Measurements from ENCODE around the gene NMNAT3.

NMNAT3 gene

DNA sequence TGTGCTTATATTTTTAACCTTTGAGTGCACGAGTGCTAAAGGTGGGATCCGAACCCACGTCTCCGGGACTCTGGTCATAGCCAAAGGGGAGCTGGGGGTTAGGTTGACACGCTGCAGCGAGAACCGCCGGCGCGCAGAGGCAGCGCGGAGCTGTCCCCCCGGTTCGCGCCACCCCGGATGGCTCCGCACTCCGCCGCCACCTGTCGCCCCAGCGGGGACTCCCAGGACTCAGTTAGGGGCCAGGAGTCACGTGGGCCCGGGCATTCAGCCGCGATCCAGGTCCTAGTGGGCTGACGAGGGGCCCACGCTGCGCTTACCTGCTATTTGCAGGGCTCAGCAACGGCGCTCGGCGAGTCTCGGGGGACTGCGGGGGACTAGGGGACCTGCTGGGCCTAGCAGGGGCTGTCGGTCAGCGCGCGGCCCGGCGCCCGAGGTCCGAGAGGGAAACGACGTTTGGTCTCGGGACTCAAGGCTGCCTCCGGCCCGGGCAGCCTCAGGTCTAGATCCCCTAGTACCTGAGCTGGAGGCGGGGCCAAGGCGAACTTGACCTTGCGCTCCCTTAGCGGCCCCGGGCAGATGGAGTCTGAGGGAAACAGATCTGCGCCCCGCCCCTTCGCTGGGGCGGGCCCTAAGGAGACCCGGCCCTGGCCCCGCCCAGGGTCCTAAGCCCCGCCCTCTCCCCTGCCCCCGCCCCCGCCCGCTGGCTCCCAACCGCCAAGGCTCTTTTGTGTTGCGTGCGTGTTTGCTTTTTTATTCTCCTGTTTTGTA lies at the start of gene NMNAT3:
Gene NMNAT3, minus strand, starts transcription at position 585 of the 768 bp plus-strand sequence. CDS start 50,248 bp downstream, outside the sequence.
- peak; percentile 78 for DNase-seq

DNA sequence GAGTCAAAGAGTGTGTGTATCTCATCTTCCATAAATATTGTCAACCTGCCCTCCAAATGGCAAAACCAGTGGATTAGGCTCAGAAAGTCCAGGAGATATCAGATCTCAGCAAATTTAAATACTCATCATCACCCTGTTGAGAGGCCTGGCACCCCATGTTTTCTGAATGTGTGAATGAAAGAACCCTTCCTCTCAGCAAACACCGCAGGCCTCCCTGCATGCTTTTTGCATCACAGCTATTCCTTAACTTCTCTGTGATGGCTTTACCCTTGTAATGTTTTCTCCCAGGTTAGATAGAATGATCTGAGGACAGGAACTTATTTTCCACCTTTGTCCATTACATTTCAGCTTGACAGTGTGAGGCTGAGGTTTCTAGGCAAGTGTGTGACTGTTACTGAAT lies 43.6 kb upstream of the NMNAT3 start:
- no peak for DNase-seq

DNA sequence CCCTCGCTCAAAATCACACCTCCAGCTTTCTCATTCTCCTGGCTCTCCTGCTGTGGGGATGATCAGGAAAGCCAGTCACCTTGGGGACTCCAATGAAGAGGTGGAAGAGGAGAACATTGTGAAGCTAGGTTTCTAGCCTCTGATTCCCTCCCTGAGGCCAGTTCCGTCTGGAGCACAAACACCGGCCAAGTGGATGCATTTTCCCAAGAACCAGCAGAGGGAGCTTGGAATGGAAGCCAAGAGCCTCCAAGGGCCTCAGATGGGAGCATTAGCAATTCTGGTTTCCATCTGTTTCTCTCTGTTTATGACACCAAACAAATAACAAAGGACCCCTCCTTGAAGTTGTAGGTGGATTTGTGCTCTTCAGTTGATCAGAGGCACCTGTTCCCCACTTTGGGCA lies 40.6 kb upstream of the NMNAT3 start:
- no peak for DNase-seq

DNA sequence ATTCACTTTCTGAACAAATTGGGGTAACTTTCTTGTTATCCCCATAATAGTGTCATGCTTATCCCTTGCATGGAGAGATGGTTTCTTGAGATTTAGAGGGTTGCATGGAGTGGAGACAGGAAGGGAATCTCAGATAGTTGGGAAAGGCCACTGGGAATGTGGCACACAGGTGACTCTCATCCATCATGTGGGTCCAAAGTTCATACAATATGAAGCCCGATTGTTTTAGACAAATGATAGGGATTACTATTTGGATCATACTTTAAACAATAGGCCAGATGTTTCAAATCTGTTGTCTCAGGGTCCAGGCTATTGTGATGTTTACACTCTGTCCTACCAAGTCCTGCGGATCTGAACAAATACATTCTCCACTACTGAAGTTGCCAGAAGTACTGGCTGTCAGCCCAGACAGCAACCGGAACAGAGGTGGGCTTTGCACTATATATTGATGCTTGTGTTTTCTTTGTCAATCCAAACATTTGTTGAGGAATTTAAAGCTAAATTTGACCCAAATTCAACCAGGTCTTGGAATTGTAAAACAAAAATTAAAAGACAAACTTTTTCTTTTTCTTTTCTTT lies 39.2 kb upstream of the NMNAT3 start:
- no peak for DNase-seq

DNA sequence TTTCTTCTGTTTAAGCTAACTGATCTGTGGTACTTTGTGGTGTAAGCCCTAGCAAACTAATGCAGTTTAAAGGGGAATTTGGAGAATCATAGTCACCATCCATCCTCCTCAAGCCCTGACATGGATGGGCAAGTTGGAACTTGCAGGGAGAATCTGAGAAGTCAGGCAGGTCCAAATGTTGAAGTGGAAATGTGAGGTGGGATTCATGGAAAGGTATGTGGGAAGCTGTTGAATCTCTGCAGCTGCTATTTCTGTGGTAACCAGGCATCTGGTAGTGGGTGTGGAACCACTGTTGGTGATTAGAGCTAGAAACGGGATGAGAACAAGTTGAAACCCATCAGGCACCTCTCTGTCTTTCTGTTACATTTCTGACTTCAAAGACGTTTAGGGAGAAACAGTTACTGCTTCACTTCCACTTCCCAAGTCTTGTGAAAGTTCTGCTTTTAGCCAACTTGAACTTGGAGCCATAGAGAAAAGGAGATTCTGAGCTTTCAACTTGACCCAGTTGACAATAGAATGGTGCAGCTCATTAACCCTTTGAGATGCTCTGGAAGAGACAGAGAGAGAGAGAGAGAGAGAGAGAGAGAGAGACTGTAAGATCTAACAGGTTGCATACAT lies 38.1 kb upstream of the NMNAT3 start:
- DNase-seq: no peak

DNA sequence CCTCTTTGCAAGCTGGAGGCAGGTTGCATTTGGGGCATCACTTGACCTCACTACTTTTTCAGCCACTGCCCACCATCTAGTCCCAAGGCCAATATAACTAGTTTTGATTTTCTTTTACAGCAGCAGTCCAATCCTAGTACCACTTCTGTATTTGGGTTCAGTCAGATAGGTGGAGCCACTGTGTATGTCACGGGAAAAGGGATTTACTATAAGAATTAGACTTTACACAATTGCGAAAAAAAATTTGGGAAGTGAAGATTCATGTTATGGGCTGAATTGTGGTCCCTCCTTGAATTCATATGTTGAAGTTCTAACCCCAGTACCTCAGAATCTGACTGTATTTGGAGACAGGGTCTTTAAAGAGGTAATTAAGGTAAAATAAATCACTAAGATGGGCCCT lies 37.4 kb upstream of the NMNAT3 start:
- DNase-seq: no peak

DNA sequence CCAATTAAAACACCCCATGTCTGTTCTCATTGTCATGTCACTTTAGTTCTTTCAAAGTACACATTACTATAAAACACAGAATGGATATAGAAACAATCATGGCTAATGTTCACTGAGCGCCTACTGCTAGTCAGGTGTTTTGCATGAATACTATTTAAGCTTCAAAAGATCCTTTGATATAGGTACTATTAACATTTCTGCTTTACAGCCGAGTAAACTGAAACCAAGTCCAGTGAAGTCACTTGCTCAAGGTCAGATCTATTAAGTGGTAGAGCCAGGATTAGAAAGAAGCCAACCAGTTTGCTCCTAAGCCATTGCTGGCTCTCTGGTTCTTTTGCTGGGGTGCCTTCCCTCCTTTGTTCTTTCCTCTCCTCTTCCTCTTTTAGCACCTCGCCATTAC lies 32.4 kb upstream of the NMNAT3 start:
- no peak for DNase-seq

DNA sequence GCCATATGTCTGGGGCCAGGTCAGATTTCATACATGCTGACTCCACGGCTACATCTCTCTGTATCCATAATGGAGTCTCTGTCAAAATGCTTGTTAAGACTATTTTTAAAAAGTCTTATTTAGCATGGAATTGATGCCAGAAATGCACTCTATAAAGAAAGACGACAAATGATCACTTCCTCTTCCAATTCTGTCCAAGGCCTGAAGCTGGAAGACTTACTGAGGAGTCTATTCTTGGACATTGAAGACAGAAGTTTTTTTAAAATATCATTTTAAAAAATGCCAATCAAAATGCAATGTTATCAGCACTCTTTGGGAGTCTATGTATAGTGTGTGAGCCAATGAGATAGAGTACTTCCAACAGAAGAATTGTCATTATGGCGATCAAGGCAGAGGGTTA lies 27.9 kb upstream of the NMNAT3 start:
- DNase-seq: no peak

DNA sequence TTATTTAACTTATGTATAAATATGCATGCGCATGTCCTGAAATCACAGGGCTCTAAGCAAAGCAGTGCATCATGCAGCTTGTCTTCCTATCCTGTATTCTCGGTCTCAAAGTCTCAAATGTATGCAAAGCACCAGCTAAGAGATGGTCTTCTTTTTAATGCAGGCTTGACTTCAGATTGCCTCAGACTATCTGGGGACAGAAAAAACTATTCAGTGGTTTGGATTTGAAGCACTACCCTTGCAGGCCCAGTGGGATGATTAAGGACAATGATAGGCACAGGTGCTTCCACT lies 18.5 kb upstream of the NMNAT3 start:
- no peak for DNase-seq

DNA sequence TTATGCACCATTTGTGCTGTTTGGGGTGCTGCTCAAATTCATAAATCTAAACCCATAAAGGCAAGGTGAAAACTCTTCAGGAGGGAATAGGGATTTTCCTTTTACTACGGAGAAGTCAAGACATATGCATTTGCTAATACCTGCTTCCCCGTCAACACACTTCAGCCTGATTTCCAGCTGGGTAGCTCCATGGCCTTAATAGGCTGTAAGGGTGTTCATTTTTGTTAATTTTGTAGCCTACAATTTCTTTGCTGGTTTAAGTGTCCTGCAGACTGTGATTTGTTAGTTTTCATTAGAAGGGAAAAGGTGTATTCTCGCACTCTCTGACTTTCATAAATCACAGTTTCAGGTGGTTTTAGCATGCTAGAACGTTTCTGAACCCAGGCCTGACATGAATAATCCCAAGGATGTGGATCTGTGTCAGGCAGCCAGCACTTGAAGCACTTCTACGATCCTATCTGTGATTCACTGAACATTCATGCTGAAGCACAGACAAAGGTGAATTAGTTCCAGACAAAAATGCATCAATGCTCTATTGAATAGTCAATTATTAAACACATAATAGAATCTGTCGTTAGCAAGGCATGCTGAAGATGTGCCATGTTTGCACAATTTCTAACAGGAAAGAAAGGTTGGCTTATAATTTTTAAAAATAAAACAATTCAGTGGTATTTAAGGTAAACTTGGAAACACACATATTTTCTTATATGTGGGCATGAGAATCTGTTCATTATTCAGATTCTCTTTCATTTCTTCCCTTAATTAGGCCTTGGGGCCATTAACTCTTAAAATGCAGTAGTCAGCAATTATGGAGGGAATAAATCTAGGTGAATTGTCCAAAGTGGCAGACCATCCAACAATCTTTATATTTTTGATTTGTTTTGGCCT lies 17.9 kb upstream of the NMNAT3 start:
- DNase-seq: no peak

DNA sequence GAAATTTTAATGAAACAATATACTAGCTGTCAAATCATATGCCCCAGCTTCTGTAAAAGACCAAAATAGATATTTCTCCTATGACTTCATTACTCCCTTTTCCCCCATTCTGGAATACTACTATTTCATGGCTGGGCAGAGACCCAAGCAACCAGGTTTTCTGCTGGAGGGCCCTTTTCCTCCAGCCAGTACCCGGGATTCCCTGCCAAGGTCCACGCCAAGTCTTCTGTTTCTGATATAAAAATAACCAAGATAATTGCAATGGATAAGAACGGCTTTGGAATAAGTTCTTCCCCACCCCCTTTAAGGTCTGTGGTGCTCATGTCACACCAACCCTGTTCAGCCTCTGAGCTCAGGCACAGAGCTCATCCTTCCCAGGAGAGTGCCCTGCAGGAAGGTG lies 17.2 kb upstream of the NMNAT3 start:
- DNase-seq: no peak

DNA sequence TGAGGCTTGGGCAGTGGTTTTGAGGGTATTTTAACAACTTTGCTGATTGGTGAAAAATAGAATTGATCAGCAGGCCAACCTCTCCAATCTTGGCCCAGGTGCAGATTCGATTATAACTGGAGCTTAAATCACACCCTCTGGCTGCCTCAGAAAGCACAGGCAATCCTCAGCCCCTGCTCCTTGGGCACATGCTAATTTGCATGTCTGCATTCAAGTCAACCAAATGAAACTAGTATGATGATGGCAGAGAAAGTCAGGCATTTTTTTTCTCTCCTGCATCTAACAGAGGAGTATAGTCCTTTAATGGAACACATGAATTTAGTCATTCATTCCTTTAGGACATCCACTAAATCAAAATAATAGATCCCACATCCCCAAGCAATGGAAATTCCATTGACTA lies 16.8 kb upstream of the NMNAT3 start:
- no peak for DNase-seq

DNA sequence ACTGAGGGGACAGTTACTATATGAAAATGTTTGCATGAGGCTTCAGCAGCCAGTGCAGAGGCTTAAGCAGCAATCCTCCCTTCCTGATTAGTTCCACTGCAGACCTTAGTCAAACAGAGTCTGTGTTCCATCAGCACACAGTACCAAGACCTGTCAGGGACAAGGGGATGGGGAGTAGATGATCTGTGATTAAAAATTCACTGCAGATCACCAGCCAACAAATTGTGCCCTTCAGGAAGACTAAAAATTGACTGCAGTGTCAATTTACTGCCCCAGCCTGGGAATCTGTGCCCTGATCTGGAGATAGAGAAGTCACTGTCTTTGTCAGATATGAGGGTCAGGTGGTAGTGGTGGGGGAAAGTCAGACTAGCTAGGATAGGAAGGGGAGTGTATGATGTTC lies 13.8 kb upstream of the NMNAT3 start:
- no peak for DNase-seq

DNA sequence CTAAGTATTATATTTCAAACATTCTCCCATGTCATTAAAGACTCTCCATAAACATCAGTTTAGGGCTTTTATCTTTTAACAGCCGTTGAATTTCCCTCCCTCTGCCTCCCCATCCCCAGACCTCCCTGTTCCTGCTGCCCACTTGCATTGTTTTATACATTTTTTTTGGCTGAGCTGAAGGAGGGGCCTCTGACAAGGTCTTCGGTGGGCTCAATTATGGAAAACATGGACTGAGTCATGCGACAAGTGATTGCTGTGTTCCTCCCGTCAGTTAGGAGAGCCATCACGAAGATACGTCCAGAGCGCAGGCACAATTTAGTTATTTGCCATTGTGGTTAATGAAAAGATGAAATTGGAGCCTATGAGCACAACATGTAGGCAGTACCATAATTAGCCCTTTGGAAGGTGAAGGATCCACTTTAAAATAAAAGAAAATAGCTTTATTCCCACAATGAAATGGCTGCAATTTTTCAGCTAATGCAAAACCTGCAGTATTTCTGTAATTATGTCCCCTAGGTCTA lies 12.0 kb upstream of the NMNAT3 start:
- no peak for DNase-seq

DNA sequence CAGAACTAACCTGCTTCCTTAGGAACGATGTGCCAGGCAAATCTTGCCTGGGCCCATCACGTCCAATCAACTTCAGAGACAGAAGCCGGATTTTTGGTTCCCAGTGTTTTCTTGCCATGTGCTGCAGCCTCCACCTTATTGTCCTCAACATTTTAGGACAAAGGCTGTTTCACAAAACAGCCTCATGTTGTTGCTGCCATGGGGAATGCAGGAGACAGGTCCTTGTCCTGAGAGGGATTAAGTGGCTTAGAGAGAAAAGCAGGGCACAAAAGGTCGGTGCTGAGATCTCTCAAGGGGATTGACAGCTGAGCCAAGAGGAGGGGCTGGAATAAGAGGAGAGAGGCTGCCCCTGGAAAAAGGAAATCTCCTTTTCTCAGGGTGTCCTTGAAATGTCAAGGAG lies 11.3 kb upstream of the NMNAT3 start:
- DNase-seq: no peak

DNA sequence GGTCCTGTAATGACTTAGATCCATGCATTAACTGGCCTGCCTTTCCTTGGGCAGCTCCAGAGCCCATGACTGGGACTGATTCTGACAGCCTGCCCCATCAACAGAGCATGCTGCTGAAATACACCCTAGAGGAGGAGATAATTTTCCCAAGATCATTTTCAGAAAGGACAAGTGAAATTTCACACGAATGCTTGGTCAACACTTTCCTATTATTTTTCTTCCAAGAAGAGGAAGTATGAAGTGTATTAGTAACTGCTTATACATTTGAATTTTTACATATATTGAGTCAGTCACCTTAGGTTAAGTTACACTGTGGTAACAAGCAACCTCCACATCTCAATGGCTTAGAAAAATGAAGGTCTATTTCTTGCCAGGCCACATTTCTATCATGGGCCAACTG lies 9.7 kb upstream of the NMNAT3 start:
- DNase-seq: no peak

DNA sequence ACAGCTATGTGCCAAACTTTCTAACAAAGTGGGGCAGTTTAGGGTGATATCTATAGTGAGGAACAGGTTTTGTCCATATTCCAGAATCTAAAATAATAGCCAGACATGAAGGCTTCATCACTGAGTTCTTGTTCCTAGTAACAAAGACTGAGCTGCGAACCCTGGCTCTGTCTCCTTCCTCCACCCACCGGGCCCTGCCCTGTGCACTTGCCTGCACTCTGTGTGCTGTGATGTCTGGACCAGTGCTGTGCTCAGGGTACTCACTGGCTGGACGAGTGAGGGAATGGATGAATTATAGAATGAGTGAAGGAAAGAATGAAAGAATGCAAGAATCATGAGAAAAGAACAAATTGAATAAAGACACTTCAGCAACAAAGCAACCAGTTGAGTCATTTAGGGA lies 8.9 kb upstream of the NMNAT3 start:
- DNase-seq: no peak

DNA sequence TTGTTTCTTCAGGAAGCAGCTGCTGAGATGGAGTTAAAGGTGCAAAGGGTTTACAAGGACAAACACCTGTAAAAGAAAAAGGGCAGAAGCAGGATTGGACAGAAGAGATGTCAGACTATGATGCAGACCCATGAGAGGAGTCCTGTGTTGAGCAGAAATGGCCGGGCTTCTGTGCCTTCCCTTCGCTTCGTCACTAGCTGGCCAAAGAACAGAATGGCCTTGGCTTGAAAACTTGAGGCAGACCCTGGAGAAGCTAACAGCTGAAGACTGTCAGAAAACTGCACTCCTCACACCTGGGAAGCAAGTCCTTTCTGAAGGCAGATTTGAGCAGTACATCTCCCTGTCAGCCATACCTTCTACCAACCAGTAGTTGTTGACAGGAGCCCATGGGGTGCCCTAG lies 8.4 kb upstream of the NMNAT3 start:
- no peak for DNase-seq

DNA sequence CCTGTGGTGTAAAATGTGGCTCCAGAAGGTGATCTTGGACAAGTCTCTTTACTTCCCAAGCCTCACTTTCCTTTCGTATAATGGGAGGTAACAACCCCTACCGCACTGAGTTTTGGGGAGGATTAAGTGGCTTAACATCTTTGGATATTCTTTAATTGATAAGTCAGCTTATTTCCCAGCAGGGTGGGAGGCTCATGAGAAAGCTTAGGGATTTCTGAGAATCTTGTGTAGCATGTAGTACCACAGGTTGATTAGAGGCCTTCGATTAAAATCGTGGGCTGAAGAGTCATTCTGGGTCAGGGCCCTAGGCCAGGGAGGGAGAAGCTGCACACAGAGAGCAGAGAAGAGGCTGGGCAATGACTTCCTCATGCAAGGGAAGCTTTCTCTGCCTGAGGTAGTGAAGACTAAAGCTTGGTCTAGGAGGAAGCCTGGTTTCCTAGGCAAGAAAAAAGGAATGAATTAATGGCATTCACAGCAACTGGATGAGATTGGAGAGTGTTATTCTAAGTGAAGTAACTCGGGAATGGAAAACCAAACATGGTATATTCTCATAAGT lies 1.5 kb upstream of the NMNAT3 start:
- no peak for DNase-seq

DNA sequence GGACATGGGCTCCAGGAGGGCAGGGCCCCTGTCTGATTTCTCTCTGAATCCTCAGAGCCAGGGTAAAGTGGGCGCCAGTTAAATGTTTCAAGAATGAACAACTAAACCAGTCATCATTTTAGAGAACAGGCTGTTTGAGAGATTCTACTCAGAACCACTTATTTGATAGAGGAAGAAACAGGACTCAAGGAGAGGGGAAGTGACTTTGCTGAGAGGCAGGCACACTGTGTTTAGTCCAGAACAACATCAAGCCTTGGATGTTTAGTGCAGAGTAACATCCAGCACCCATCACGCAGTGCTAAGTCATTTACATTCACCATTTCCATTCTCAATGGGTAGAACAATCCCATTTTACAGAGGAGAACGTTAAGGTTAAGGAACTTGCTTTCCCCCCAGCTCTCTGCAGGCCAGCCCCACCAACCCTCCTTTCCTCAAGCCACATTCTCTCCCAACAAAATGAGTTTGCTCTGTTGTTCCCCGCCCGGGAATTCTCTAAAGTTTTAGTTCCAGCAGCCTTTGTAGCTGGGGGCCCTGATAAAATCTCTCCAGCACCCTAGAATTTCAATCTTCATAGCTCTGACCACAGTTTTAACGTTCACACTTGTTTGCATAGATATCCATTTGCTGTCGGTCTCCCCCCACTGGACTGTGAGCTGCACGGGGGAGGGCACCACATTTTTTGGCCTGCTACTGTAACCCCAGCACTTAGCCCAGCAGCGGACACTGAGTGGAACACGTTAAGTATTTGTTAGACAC lies 962 bp downstream of the NMNAT3 start:
- no peak for DNase-seq

DNA sequence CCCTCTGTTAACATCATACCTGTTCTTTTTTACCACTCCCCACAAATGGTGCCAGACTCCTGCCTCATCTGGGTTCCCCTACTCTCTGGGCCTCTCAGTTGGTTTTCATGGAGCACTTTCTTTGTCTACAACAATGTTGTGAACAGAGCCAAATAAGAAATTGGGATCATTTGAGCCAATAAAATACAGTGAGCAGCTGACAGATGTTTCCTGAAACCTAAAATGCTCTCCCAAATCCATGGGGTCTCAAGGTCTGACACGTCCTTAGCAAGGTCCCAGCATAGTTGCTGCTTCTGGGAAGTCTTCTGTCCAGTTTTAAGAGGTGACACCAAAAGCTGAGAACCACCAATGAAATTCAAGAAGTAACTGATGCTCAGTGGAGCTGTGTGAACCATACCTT lies 1.7 kb downstream of the NMNAT3 start:
- DNase-seq: no peak

DNA sequence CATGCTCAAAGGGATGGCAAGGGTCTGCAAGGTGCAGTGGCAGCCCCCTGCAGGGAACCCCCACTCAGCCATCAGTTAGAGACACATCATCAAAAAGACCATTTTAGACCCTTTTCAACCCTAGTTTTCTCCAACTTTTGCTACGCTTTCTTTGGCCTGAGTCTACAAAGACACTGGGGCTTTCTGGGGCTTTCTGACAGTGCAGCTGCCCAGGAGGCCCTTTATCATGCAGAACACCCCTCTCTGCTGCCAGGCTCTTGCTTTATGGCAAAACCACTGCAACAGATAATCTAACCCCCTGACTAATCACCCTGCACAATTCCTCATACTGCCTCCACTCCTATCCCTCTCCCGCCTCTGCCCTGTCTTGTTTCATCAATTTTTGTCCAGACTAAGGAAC lies 2.4 kb downstream of the NMNAT3 start:
- DNase-seq: no peak

Data from stimulated activated CD4-positive, alpha-beta T cell treated with anti-CD3 and anti-CD28 coated beads, Interleukin-1b, Interleukin-23, amount 100 ng/mL, for 48 hours (primary cell).